NB4 (cell line): Measurements from ENCODE around the gene OR4E1.

Experiments used
- TF ChIP-seq, protein P1 (sequence below): IDR thresholded peaks from one replicate; pipeline ENCODE4 v1.5.1; 2012; ENCODE audit warnings: low read depth, low read length
- TF ChIP-seq, protein P2 (sequence below): IDR thresholded peaks from 2 replicates; pipeline ENCODE4 v1.6.1; 2011; ENCODE audit warnings: low read depth, low read length

DNA sequence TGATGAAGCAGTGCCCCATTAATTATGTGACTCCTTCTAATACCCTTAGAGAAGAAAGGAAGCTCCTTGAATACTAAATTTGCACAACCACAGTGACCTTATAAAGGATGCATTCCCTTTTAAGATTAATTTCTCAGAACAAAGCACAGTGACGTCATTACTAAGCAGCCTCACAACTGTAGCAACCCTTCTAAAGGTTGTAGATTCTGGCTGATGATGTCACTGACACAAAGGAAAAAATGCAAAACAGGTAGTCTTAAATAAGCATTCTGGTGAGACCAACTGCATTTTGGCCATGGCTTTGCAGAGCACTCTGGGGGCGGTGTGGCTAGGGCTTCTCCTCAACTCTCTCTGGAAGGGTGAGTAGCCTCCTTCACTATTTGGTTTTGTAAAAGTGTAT is 38.4 kb upstream of the OR4E1 start:
- TF ChIP-seq, protein P1, sequence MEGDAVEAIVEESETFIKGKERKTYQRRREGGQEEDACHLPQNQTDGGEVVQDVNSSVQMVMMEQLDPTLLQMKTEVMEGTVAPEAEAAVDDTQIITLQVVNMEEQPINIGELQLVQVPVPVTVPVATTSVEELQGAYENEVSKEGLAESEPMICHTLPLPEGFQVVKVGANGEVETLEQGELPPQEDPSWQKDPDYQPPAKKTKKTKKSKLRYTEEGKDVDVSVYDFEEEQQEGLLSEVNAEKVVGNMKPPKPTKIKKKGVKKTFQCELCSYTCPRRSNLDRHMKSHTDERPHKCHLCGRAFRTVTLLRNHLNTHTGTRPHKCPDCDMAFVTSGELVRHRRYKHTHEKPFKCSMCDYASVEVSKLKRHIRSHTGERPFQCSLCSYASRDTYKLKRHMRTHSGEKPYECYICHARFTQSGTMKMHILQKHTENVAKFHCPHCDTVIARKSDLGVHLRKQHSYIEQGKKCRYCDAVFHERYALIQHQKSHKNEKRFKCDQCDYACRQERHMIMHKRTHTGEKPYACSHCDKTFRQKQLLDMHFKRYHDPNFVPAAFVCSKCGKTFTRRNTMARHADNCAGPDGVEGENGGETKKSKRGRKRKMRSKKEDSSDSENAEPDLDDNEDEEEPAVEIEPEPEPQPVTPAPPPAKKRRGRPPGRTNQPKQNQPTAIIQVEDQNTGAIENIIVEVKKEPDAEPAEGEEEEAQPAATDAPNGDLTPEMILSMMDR, result no peak
- TF ChIP-seq, protein P2, sequence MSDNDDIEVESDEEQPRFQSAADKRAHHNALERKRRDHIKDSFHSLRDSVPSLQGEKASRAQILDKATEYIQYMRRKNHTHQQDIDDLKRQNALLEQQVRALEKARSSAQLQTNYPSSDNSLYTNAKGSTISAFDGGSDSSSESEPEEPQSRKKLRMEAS, result no peak
